ENCODE measurements around the gene RPL15.
"Not testable (repeated sequence)": the region's sequence is repeated elsewhere in the genome, so short reads cannot be mapped to it uniquely, and the experiment has no call there.

The RPL15 gene

GRCh38 chr3:23916886-23917678 lies at the start of gene RPL15, which contains the start of gene NKIRAS1:
Gene RPL15, plus strand, starts transcription at chr3:23917132. Its CDS starts 728 bp downstream, at chr3:23917860.
Gene NKIRAS1, minus strand, starts transcription at chr3:23916990. Its CDS starts 6,086 bp downstream, at chr3:23910904.
- DNase-seq: peak; percentile 91

- DNase-seq: no peak
Observed at GRCh38 chr3:23867400-23867799, 49.5 kb upstream of the RPL15 start.

GRCh38 chr3:23867838-23868237 lies 49.1 kb upstream of the RPL15 start:
- DNase-seq: no peak

GRCh38 chr3:23869977-23870662 lies 46.8 kb upstream of the RPL15 start:
- DNase-seq: no peak

- DNase-seq: not testable (repeated sequence)
Observed at GRCh38 chr3:23870663-23871043, 46.3 kb upstream of the RPL15 start.

GRCh38 chr3:23871361-23871760 lies 45.6 kb upstream of the RPL15 start:
- not testable (repeated sequence) for DNase-seq

GRCh38 chr3:23872330-23872729 lies 44.6 kb upstream of the RPL15 start:
- DNase-seq: no peak

- no peak for DNase-seq
Observed at GRCh38 chr3:23873941-23874340, 43.0 kb upstream of the RPL15 start.

GRCh38 chr3:23874359-23875112 lies 42.4 kb upstream of the RPL15 start:
- no peak for DNase-seq

GRCh38 chr3:23875113-23875725 lies 41.7 kb upstream of the RPL15 start:
- no peak for DNase-seq

- no peak for DNase-seq
Observed at GRCh38 chr3:23876923-23877322, 40.0 kb upstream of the RPL15 start.

GRCh38 chr3:23877329-23877980 lies 39.5 kb upstream of the RPL15 start:
- DNase-seq: no peak

GRCh38 chr3:23879485-23879884 lies 37.4 kb upstream of the RPL15 start:
- no peak for DNase-seq

- DNase-seq: no peak
Observed at GRCh38 chr3:23880703-23881339, 36.1 kb upstream of the RPL15 start.

- DNase-seq: not testable (repeated sequence)
Observed at GRCh38 chr3:23881993-23882392, 34.9 kb upstream of the RPL15 start.

GRCh38 chr3:23882487-23882918 lies 34.4 kb upstream of the RPL15 start:
- DNase-seq: no peak

GRCh38 chr3:23884481-23884880 lies 32.5 kb upstream of the RPL15 start:
- DNase-seq: no peak

- DNase-seq: no peak
Observed at GRCh38 chr3:23885210-23885609, 31.7 kb upstream of the RPL15 start.

GRCh38 chr3:23886311-23886710 lies 30.6 kb upstream of the RPL15 start:
- no peak for DNase-seq

GRCh38 chr3:23888617-23889228 lies 28.2 kb upstream of the RPL15 start:
- DNase-seq: peak; percentile 31

- no peak for DNase-seq
Observed at GRCh38 chr3:23889386-23889785, 27.5 kb upstream of the RPL15 start.

All from NCI-H1105 treated with DMSO at 0.1 percent for 48 hours (cell line).